WTC11 (cell line): ENCODE measurements around the gene ZBTB47. TPM values are rescaled to one million over a fixed set of nuclear protein-coding genes. Genes with fewer than 3 reads are reported as not detected.

Experiments used
- ATAC-seq: fragments of 200-7000 bp; cut with Tn5 transposase; 2 replicates; pipeline ENCODE4 v1.10.0; 2021; ENCODE audit warnings: mild to moderate bottlenecking, moderate library complexity
- CTCF ChIA-PET: fragments of 300-600 bp; sonication (Branson Sonifier 250); formaldehyde crosslinking; loops from one replicate; lab custom pipeline; 2021; ENCODE audit warnings: antibody characterized with exemption; lab: Charles Lee
- POLR2A ChIA-PET: fragments of 350-600 bp; sonication (Branson Sonifier 250); formaldehyde crosslinking; loops from one replicate; lab custom pipeline; 2021; ENCODE audit warnings: antibody characterized with exemption; lab: Charles Lee
- DNase-seq: peaks from one replicate; pipeline ENCODE4 v3.0.0; 2021; ENCODE audit warnings: low spot score
- H3K27ac Mint-ChIP-seq: 2 replicates; pipeline ENCODE4 v1.8.0; 2021; ENCODE audit warnings: mixed read lengths
- H3K27me3 Mint-ChIP-seq: 2 replicates; pipeline ENCODE4 v1.8.0; 2021; ENCODE audit warnings: low read depth, mild to moderate bottlenecking, moderate library complexity, mixed read lengths
- H3K36me3 Mint-ChIP-seq: 2 replicates; pipeline ENCODE4 v1.8.0; 2021; ENCODE audit warnings: mixed read lengths
- H3K4me1 Mint-ChIP-seq: 2 replicates; pipeline ENCODE4 v1.8.0; 2022; ENCODE audit warnings: mixed read lengths
- H3K4me3 Mint-ChIP-seq: 2 replicates; pipeline ENCODE4 v1.8.0; 2021; ENCODE audit warnings: mild to moderate bottlenecking, moderate library complexity, mixed read lengths
- H3K9me3 Mint-ChIP-seq: 2 replicates; pipeline ENCODE4 v1.8.0; 2021; ENCODE audit warnings: mixed read lengths
- ATF6 ChIP-seq: sonication (generic); formaldehyde crosslinking; IDR thresholded peaks from 2 replicates; pipeline ENCODE4 v1.8.1; 2023; ENCODE audit warnings: mild to moderate bottlenecking, missing genetic modification reagents
- CBFB ChIP-seq: sonication (generic); formaldehyde crosslinking; IDR thresholded peaks from 2 replicates; pipeline ENCODE4 v1.8.1; 2022; ENCODE audit warnings: mild to moderate bottlenecking, low read depth, missing genetic modification reagents
- CDX4 ChIP-seq: fragments of 250-450 bp; sonication (Bioruptor Pico); IDR thresholded peaks from 2 replicates; pipeline ENCODE4 v1.9.0; 2021; ENCODE audit warnings: moderate library complexity, mild to moderate bottlenecking, inconsistent platforms, borderline replicate concordance
- CREB1 ChIP-seq: sonication (generic); formaldehyde crosslinking; IDR thresholded peaks from 2 replicates; pipeline ENCODE4 v1.8.0; 2023; ENCODE audit warnings: mild to moderate bottlenecking, missing genetic modification reagents
- E2F5 ChIP-seq: sonication (generic); formaldehyde crosslinking; IDR thresholded peaks from 2 replicates; pipeline ENCODE4 v1.8.1; 2022; ENCODE audit warnings: mild to moderate bottlenecking, moderate library complexity, missing genetic modification reagents
- ESRRA ChIP-seq: sonication (generic); formaldehyde crosslinking; IDR thresholded peaks from 2 replicates; pipeline ENCODE4 v1.8.1; 2022; ENCODE audit warnings: mild to moderate bottlenecking, missing genetic modification reagents, borderline replicate concordance
- ETV6 ChIP-seq: sonication (generic); formaldehyde crosslinking; IDR thresholded peaks from 2 replicates; pipeline ENCODE4 v1.8.1; 2022; ENCODE audit warnings: mild to moderate bottlenecking, missing genetic modification reagents
- GABPB1 ChIP-seq: sonication (generic); formaldehyde crosslinking; IDR thresholded peaks from 2 replicates; pipeline ENCODE4 v1.8.1; 2023; ENCODE audit warnings: mild to moderate bottlenecking, missing genetic modification reagents
- GRHL2 ChIP-seq: fragments of 250-450 bp; sonication (Bioruptor Pico); IDR thresholded peaks from 2 replicates; pipeline ENCODE4 v1.8.0; 2022; ENCODE audit warnings: mild to moderate bottlenecking, moderate library complexity; ENCODE audit not compliant: insufficient replicate concordance, severe bottlenecking
- HMGXB4 ChIP-seq: sonication (generic); formaldehyde crosslinking; IDR thresholded peaks from 2 replicates; pipeline ENCODE4 v1.8.1; 2023; ENCODE audit warnings: mild to moderate bottlenecking, moderate library complexity, missing genetic modification reagents
- IRF2 ChIP-seq: sonication (generic); formaldehyde crosslinking; IDR thresholded peaks from 2 replicates; pipeline ENCODE4 v1.8.0; 2022; ENCODE audit warnings: low read depth, missing genetic modification reagents, borderline replicate concordance
- JUN ChIP-seq: sonication (generic); formaldehyde crosslinking; IDR thresholded peaks from 2 replicates; pipeline ENCODE4 v1.8.0; 2023; ENCODE audit warnings: mild to moderate bottlenecking, missing genetic modification reagents
- MLX ChIP-seq: sonication (generic); formaldehyde crosslinking; IDR thresholded peaks from 2 replicates; pipeline ENCODE4 v1.8.1; 2023; ENCODE audit warnings: mild to moderate bottlenecking, missing genetic modification reagents, moderate library complexity
- MXD4 ChIP-seq: fragments of 250-450 bp; sonication (Bioruptor Pico); IDR thresholded peaks from 2 replicates; pipeline ENCODE4 v1.8.0; 2021; ENCODE audit warnings: mild to moderate bottlenecking, moderate library complexity, borderline replicate concordance
- NR1H2 ChIP-seq: sonication (generic); formaldehyde crosslinking; IDR thresholded peaks from 2 replicates; pipeline ENCODE4 v1.9.0; 2021; ENCODE audit warnings: mild to moderate bottlenecking, moderate library complexity, missing genetic modification reagents
- PRRX2 ChIP-seq: fragments of 250-450 bp; sonication (Bioruptor Pico); IDR thresholded peaks from 2 replicates; pipeline ENCODE4 v1.8.0; 2021; ENCODE audit warnings: mild to moderate bottlenecking
- RELA ChIP-seq: sonication (generic); formaldehyde crosslinking; IDR thresholded peaks from 2 replicates; pipeline ENCODE4 v1.8.1; 2022; ENCODE audit warnings: missing genetic modification reagents, mild to moderate bottlenecking, borderline replicate concordance
- SP1 ChIP-seq: sonication (generic); formaldehyde crosslinking; conservative IDR thresholded peaks from 2 replicates; pipeline ENCODE4 v1.8.1; 2022; ENCODE audit warnings: missing genetic modification reagents
- TCF7 ChIP-seq: sonication (generic); formaldehyde crosslinking; IDR thresholded peaks from 2 replicates; pipeline ENCODE4 v1.8.0; 2022; ENCODE audit warnings: mild to moderate bottlenecking, low read depth, missing genetic modification reagents, moderate library complexity
- TP53 ChIP-seq: sonication (generic); formaldehyde crosslinking; IDR thresholded peaks from 2 replicates; pipeline ENCODE4 v1.8.1; 2023; ENCODE audit warnings: mild to moderate bottlenecking, missing genetic modification reagents
- ZBTB21 ChIP-seq: sonication (generic); formaldehyde crosslinking; IDR thresholded peaks from 2 replicates; pipeline ENCODE4 v1.8.1; 2023; ENCODE audit warnings: mild to moderate bottlenecking, missing genetic modification reagents, borderline replicate concordance
- ZBTB43 ChIP-seq: sonication (generic); formaldehyde crosslinking; IDR thresholded peaks from 2 replicates; pipeline ENCODE4 v1.8.1; 2023; ENCODE audit warnings: mild to moderate bottlenecking, missing genetic modification reagents
- ZNF317 ChIP-seq: sonication (generic); formaldehyde crosslinking; IDR thresholded peaks from 2 replicates; pipeline ENCODE4 v1.8.1; 2023; ENCODE audit warnings: low read depth, mild to moderate bottlenecking, moderate library complexity, missing genetic modification reagents, borderline replicate concordance
- ZNF512 ChIP-seq: sonication (generic); formaldehyde crosslinking; IDR thresholded peaks from 2 replicates; pipeline ENCODE4 v1.8.1; 2022; ENCODE audit warnings: missing genetic modification reagents, borderline replicate concordance
- ZNF671 ChIP-seq: fragments of 250-450 bp; sonication (Bioruptor Pico); IDR thresholded peaks from 2 replicates; pipeline ENCODE4 v1.8.0; 2021; ENCODE audit warnings: mild to moderate bottlenecking
- total RNA-seq: library from RNA; stranded (reverse); gene quantifications from 3 replicates; pipeline ENCODE4 v1.2.3, GENCODE V29; 2021

Gene ZBTB47
- total RNA-seq, 1 experiment from 2014 or later: 5.2 TPM

- TF ChIP-seq RELA (no peak), CDX4 (CRISPR knock-in tag) (no peak), ZBTB21 (CRISPR knock-in tag) (no peak), ESRRA (CRISPR knock-in tag) (no peak), ATF6 (CRISPR knock-in tag) (no peak), JUN (CRISPR knock-in tag) (no peak), MXD4 (CRISPR knock-in tag) (no peak), GRHL2 (CRISPR knock-in tag) (no peak), CBFB (no peak), SP1 (no peak)
Observed at GRCh38 chr3:42608581-42608980, 44.9 kb upstream of the ZBTB47 start (continued).

GRCh38 chr3:42610976-42611375 is 42.5 kb upstream of the ZBTB47 start:
- ATAC-seq: no peak
- DNase-seq: no peak
- TF ChIP-seq PRRX2 (CRISPR knock-in tag) (no peak), NR1H2 (CRISPR knock-in tag) (no peak), HMGXB4 (no peak), ESRRA (CRISPR knock-in tag) (no peak), ZNF317 (CRISPR knock-in tag) (no peak), ZBTB43 (CRISPR knock-in tag) (no peak), GABPB1 (CRISPR knock-in tag) (no peak), IRF2 (no peak), MLX (CRISPR knock-in tag) (no peak), ETV6 (CRISPR knock-in tag) (no peak), CBFB (no peak)
- no peaks in the 10 kb centered on the region for H3K27me3 Mint-ChIP-seq
- H3K27ac Mint-ChIP-seq: no peak overlapping the region
- H3K4me3 Mint-ChIP-seq: no peak overlapping the region
- peaks cover 20% of the 10 kb centered on the region for H3K4me1 Mint-ChIP-seq
- POLR2A ChIA-PET: no interaction called here
- CTCF ChIA-PET: interaction anchor here (1.3 kb wide), 1 partner anchor 41 kb away, joined by 3 read pairs; no protein-coding TSS in a partner anchor
- peaks cover 14% of the 10 kb centered on the region for H3K36me3 Mint-ChIP-seq
- no peaks in the 10 kb centered on the region for H3K9me3 Mint-ChIP-seq

- Mint-ChIP-seq H3K4me1 (peaks cover 22% of the 10 kb centered on the region), H3K27ac (no peak overlapping the region; the same call in 1 of the 2 replicates), H3K27me3 (no peaks in the 10 kb centered on the region), H3K36me3 (peaks cover 14% of the 10 kb centered on the region), H3K4me3 (no peak overlapping the region), H3K9me3 (no peaks in the 10 kb centered on the region)
- ATAC-seq: no peak
- no peak for DNase-seq
- POLR2A ChIA-PET: no interaction called here
- CTCF ChIA-PET: interaction anchor here (1.1 to 2.1 kb wide), 3 partner anchors 11 to 40 kb away, joined by 3 to 17 read pairs (median 16); partner anchors contain the start of genes NKTR and SEC22C
- TF ChIP-seq ZNF512 (CRISPR knock-in tag) (no peak), ZNF671 (no peak), CDX4 (CRISPR knock-in tag) (no peak), E2F5 (CRISPR knock-in tag) (no peak), CREB1 (CRISPR knock-in tag) (no peak), TP53 (no peak), SP1 (no peak), TCF7 (no peak)
Observed at GRCh38 chr3:42612217-42612616, 41.3 kb upstream of the ZBTB47 start.
